Right cardiac atrium (tissue), 5 donors: ENCODE measurements around the gene MYOM1. TPM values are rescaled to one million over a fixed set of nuclear protein-coding genes. Genes with fewer than 3 reads are reported as not detected.

ENCODE experiments used
- ATAC-seq, 2 donors: fragments of 200-7000 bp; cut with Tn5 transposase; one replicate each; pipeline versions ENCODE4 v1.8.0 to v1.9.1; 2020; ENCODE audit warnings: moderate library complexity in 2 of 2, mild to moderate bottlenecking in 1 of 2
- DNase-seq, 3 donors: peaks; one replicate each; pipeline ENCODE4 v3.0.0-alpha.2; 2020
- H3K27ac ChIP-seq: one replicate; pipeline ENCODE4 v1.5.1; 2013; ENCODE audit warnings: mild to moderate bottlenecking, low read length, control low read depth, moderate library complexity
- H3K27me3 ChIP-seq: one replicate; pipeline ENCODE4 v1.6.1; 2013; ENCODE audit not compliant: control insufficient read depth, insufficient read depth
- H3K4me1 ChIP-seq: one replicate; pipeline ENCODE4 v1.6.1; 2013; ENCODE audit warnings: low read length; ENCODE audit not compliant: control insufficient read depth, insufficient read depth
- H3K4me3 ChIP-seq: one replicate; pipeline ENCODE4 v1.5.1; 2013; ENCODE audit warnings: low read length, control low read depth
- H3K9me3 ChIP-seq: one replicate; pipeline ENCODE4 v1.6.1; 2013; ENCODE audit warnings: low read length; ENCODE audit not compliant: control insufficient read depth
- WGBS: extraction: QIAGEN DNeasy Blood & Tissue Kit; methylation state at CpG from one replicate; pipeline ENCODE4 v1.1.7; 2013; 5-methylcytosine and 5-hydroxymethylcytosine counted together
- intact Hi-C, 4 donors: fragments of 100-400 bp; cut with DNase I; formaldehyde crosslinking; loops; one replicate each; pipeline versions ENCODE4 v1.11.0 to v1.14.0; 2022 to 2023
- polyA plus RNA-seq: library from polyadenylated mRNA; stranded (reverse); fragments of 200-250 nt; gene quantifications from one replicate; pipeline ENCODE4 v1.2.3, GENCODE V29; 2013
- total RNA-seq, 4 donors: library from RNA; stranded (reverse); fragmentation: NEBNext Ultra II Directional; extraction: Animal tissue kit (Norgen Biotek cat#: 25700); gene quantifications; one replicate each; pipeline ENCODE4 v1.2.1, GENCODE V29; 2021
- donor health status: healthy with polysubstance abuse.
- donor health status: DM: no; HTN: yes; CAD: no.
- donor health status: DM: no; HTN: no; CAD: no.
- donor health status: DM: no; HTN: yes; CAD: no; lungs with severe emphysema.
- donor health status: DM: yes; HTN: yes; CAD: no.

Gene MYOM1
- total and polyA plus RNA-seq, 5 donors = 177 to 479 (median 337) TPM

- Histone ChIP-seq H3K4me3 (no peak overlapping the region), H3K27me3 (no peaks in the 10 kb centered on the region), H3K9me3 (no peaks in the 10 kb centered on the region), H3K4me1 (no peaks in the 10 kb centered on the region), H3K27ac (no peak overlapping the region)
- DNase-seq (no peak), ATAC-seq (peak; percentile 36 to 44)
- WGBS = 59% methylated on average over 10 of the region's 10 CpGs
- intact Hi-C loops = no loop called here
Observed at GRCh38 chr18:3093624-3094337, 126.0 kb downstream of the MYOM1 start.

- WGBS = 90% methylated on average over 7 of the region's 7 CpGs
- ATAC-seq = no peak
- H3K27me3 ChIP-seq = no peaks in the 10 kb centered on the region
- intact Hi-C loops = no loop called here
- no peak for DNase-seq
- no peaks in the 10 kb centered on the region for H3K4me1 ChIP-seq
- H3K27ac ChIP-seq = no peak overlapping the region
- no peak overlapping the region for H3K4me3 ChIP-seq
- no peaks in the 10 kb centered on the region for H3K9me3 ChIP-seq
Observed at GRCh38 chr18:3092727-3093126, 127.0 kb downstream of the MYOM1 start.

GRCh38 chr18:3089579-3089978 lies 130.2 kb downstream of the MYOM1 start:
- no peaks in the 10 kb centered on the region for H3K9me3 ChIP-seq
- H3K27ac ChIP-seq = no peak overlapping the region
- intact Hi-C loops = no loop called here
- no peaks in the 10 kb centered on the region for H3K27me3 ChIP-seq
- no peak for ATAC-seq
- H3K4me3 ChIP-seq = no peak overlapping the region
- WGBS = 86% methylated on average over 3 of the region's 3 CpGs
- DNase-seq = no peak
- H3K4me1 ChIP-seq = no peaks in the 10 kb centered on the region

GRCh38 chr18:3088449-3088848 lies 131.3 kb downstream of the MYOM1 start:
- 91% methylated on average over 3 of the region's 3 CpGs for WGBS
- Histone ChIP-seq H3K4me1 (no peaks in the 10 kb centered on the region), H3K4me3 (no peak overlapping the region), H3K9me3 (no peaks in the 10 kb centered on the region), H3K27ac (no peak overlapping the region), H3K27me3 (no peaks in the 10 kb centered on the region)
- ATAC-seq = no peak
- intact Hi-C loops = no loop called here
- DNase-seq = no peak

DNA sequence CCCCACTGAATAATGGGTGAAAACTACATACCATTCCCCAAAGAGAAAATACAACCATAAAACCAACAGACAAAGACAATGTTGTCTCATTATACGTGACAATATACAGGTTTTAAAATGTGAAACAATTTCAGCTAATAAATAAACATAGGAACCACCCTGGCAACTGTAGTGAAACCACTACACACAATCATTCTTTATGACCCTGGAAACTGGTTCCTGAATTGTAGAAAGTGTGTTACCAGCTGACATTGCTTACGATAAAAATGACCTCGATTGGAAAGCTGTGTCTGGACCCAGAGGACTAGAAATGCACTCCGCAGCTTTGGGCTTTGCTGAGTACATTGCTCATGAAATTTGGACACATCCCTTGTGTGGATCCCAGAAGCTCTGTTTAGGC lies 132.9 kb downstream of the MYOM1 start:
- ATAC-seq (peak in 1 of 2 donors; percentile 21), DNase-seq (no peak)
- H3K4me1 ChIP-seq = no peaks in the 10 kb centered on the region
- WGBS = 77% methylated on average over 4 of the region's 4 CpGs
- H3K27ac ChIP-seq = no peak overlapping the region
- H3K4me3 ChIP-seq = no peak overlapping the region
- H3K27me3 ChIP-seq = no peaks in the 10 kb centered on the region
- intact Hi-C loops = no loop called here
- no peaks in the 10 kb centered on the region for H3K9me3 ChIP-seq

DNA sequence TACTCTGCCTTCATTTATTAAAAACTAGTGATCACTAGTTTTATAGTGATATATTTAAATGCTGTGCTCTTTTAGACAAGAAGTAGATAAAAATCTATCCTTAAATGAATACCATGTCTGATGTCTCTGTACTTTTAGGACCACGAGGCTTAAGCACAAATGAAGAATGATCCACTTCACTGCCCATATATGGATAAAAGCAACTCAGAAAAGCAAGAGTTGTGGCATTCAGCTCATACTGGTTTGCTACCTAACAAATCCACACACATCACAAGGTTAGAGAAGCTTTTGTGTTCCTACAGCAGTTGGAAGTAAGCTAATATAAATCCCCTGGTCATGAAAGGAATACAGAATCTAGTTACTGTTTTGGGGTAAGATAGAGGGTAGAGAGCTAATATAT lies 134.2 kb downstream of the MYOM1 start:
- Histone ChIP-seq H3K4me1 (no peaks in the 10 kb centered on the region), H3K27me3 (no peaks in the 10 kb centered on the region), H3K9me3 (no peaks in the 10 kb centered on the region), H3K27ac (no peak overlapping the region), H3K4me3 (no peak overlapping the region)
- intact Hi-C loops = no loop called here
- DNase-seq (no peak), ATAC-seq (no peak)
- WGBS = 75% methylated on average over 1 of the region's 1 CpG

GRCh38 chr18:3084206-3084605 lies 135.6 kb downstream of the MYOM1 start:
- Histone ChIP-seq H3K4me3 (no peak overlapping the region), H3K4me1 (no peaks in the 10 kb centered on the region), H3K27ac (no peak overlapping the region), H3K27me3 (no peaks in the 10 kb centered on the region), H3K9me3 (no peaks in the 10 kb centered on the region)
- intact Hi-C loops = no loop called here
- ATAC-seq (no peak), DNase-seq (no peak)
- WGBS = 70% methylated on average over 3 of the region's 3 CpGs

DNA sequence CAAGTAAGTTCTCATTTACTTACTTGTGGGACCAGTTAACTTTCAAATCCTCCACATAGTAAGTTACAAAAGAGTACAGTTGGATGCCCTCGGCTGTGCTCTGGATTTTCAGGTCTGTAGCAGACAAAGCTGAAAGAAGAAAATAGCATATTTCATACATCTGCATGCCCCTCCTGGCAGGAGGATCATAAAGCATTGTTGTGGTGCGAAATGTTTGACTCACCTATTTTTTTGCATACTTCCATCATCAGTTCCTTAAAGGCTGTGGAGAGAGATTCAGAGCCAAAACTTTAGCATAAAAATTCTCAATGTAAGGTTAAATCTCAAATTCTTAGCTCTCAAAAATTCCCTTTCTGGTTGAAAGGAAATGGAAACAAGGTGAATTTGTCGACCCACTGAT lies 136.0 kb downstream of the MYOM1 start:
- Histone ChIP-seq H3K27ac (no peak overlapping the region), H3K4me1 (no peaks in the 10 kb centered on the region), H3K4me3 (no peak overlapping the region), H3K27me3 (no peaks in the 10 kb centered on the region), H3K9me3 (no peaks in the 10 kb centered on the region)
- intact Hi-C loops = no loop called here
- 56% methylated on average over 3 of the region's 3 CpGs for WGBS
- no peak for ATAC-seq
- no peak for DNase-seq

GRCh38 chr18:3081584-3081991 lies 138.2 kb downstream of the MYOM1 start:
- no peak for DNase-seq
- H3K4me3 ChIP-seq = no peak overlapping the region
- intact Hi-C loops = no loop called here
- ATAC-seq = no peak
- H3K4me1 ChIP-seq = no peaks in the 10 kb centered on the region
- 68% methylated on average over 3 of the region's 3 CpGs for whole genome bisulfite sequencing
- H3K9me3 ChIP-seq = no peaks in the 10 kb centered on the region
- H3K27me3 ChIP-seq = no peaks in the 10 kb centered on the region
- no peak overlapping the region for H3K27ac ChIP-seq

GRCh38 chr18:3079653-3080052 lies 140.1 kb downstream of the MYOM1 start:
- Histone ChIP-seq H3K9me3 (no peaks in the 10 kb centered on the region), H3K27ac (no peak overlapping the region), H3K4me1 (no peaks in the 10 kb centered on the region), H3K4me3 (no peak overlapping the region), H3K27me3 (no peaks in the 10 kb centered on the region)
- DNase-seq (no peak), ATAC-seq (no peak)
- WGBS = 85% methylated on average over 4 of the region's 4 CpGs
- intact Hi-C loops = loop anchor here in 2 of 4 donors (10.0 kb wide), 1 partner anchor 45 kb away; no protein-coding TSS in a partner anchor

- ATAC-seq = no peak
- intact Hi-C loops = loop anchor here in 2 of 4 donors (10.0 kb wide), 1 partner anchor 49 kb away; no protein-coding TSS in a partner anchor
Observed at GRCh38 chr18:3075491-3075890, 144.3 kb downstream of the MYOM1 start.

DNA sequence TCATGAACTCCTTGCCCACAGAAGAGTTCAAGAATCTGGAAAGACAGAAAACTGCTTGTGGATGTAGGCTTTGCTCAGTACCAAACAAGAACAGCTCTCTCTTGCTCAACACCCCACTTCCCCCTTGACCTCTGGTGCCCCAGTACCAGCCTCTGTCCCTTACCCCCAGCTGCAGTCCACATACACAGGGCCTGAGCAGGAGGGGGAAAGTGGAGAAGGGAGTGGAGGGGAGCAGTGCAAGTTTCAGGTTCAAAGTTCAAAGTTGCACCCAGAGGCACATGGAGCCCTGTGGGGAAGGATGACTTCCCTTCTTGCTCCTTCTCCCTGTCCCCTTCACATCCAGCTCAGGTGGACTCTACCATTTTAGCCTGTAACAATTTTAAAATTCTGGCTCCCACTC lies 145.7 kb downstream of the MYOM1 start:
- Histone ChIP-seq H3K27me3 (no peaks in the 10 kb centered on the region), H3K27ac (no peak overlapping the region), H3K4me3 (no peak overlapping the region), H3K4me1 (no peaks in the 10 kb centered on the region), H3K9me3 (no peaks in the 10 kb centered on the region)
- DNase-seq (no peak), ATAC-seq (peak; percentile 25 to 42)
- intact Hi-C loops = loop anchor here in 2 of 4 donors (10.0 kb wide), 1 partner anchor 51 kb away; no protein-coding TSS in a partner anchor

More at GRCh38 chr18:3075491-3075890, 144.3 kb downstream of the MYOM1 start:
- H3K9me3 ChIP-seq = no peaks in the 10 kb centered on the region
- DNase-seq = no peak
- H3K4me1 ChIP-seq = no peaks in the 10 kb centered on the region
- 52% methylated on average over 9 of the region's 9 CpGs for WGBS
- H3K4me3 ChIP-seq = no peak overlapping the region
- no peak overlapping the region for H3K27ac ChIP-seq
- no peaks in the 10 kb centered on the region for H3K27me3 ChIP-seq
